Right lobe of liver (tissue), 4 donors: ENCODE measurements around the gene SURF1.

ENCODE experiments used
- CTCF ChIP-seq, 4 donors: fragments of 200-600 bp in 3 of 4; fragments of 450-650 bp in 1 of 4; IDR thresholded peaks; one replicate each; pipeline versions ENCODE4 v1.5.1 to v1.8.0; 2016 to 2022; ENCODE audit warnings: antibody characterized with exemption in 4 of 4, mild to moderate bottlenecking in 2 of 4
- POLR2A ChIP-seq: fragments of 450-650 bp; IDR thresholded peaks from one replicate; pipeline ENCODE4 v1.6.1; 2017; ENCODE audit warnings: antibody characterized with exemption, mild to moderate bottlenecking
- donor health status: DM: no; HTN: no; CAD: no.
- donor health status: DM: no; HTN: no; CAD: no.
- donor health status: DM: no; HTN: yes; CAD: no.

DNA sequence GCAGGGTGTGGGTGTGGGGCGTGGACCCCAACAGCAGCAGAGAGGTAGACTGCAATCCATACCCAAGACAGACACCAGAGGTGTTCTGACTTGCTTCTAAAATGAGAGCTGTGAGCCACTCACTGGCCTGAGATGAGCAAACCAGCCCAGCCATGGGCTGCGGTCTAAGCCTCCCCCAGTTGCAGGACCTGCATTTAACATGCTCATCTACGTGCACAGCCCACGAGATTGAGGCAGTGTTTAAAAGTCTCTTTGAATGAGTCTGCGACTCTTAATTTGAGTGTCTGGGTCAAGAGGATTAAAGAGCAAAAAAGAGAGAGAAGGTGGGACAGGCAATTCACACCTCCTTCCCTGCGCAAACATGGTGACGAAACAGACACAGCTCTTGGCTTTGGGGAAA, 13.6 kb upstream of the SURF1 start:
- no peak for TF ChIP-seq CTCF (IDR thresholded peaks at IDR 0.05)
- no peak for TF ChIP-seq POLR2A
